SK-N-SH (cell line): Measurements from ENCODE around the gene MUC5B. TPM values are rescaled to one million over a fixed set of nuclear protein-coding genes. Genes with fewer than 3 reads are reported as not detected.

Source experiments
- CTCF ChIA-PET: fragments of 300-600, 350-600 bp; formaldehyde crosslinking; extraction: SDS; loops from one replicate; lab custom pipeline; 2021; lab: Yijun Ruan, JAX
- POLR2A ChIA-PET: fragments of 350-600 bp; sonication (Branson Sonifier 250); formaldehyde crosslinking; extraction: SDS; loops from one replicate; lab custom pipeline; 2020; ENCODE audit warnings: antibody characterized with exemption, inconsistent platforms; lab: Yijun Ruan, JAX
- DNase-seq: peaks from one replicate; pipeline ENCODE4 v3.0.0; 2012
- H2AFZ ChIP-seq: fragments of 200-600 bp; sonication (generic); 2 replicates; pipeline ENCODE4 v1.8.1; 2016; ENCODE audit warnings: antibody characterized with exemption, mild to moderate bottlenecking, low read depth
- H3F3A ChIP-seq: fragments of 200-600 bp; sonication (generic); replicated peaks from 2 replicates; pipeline ENCODE3; 2016; ENCODE audit warnings: antibody characterized with exemption, mild to moderate bottlenecking; ENCODE audit not compliant: insufficient read depth
- H3K27ac ChIP-seq, 2 experiments: fragments of 200-500 bp in 1 of 2; fragments of 200-600 bp in 1 of 2; sonication (Bioruptor generic) in 1 of 2; sonication (generic), shearing (Covaris generic) in 1 of 2; 2 replicates each; pipeline versions ENCODE4 v1.5.1 to v1.6.1; 2014 to 2016; ENCODE audit warnings: low read depth in 2 of 2, inconsistent platforms in 1 of 2, low read length in 1 of 2, mild to moderate bottlenecking in 1 of 2, mixed read lengths in 1 of 2
- H3K27me3 ChIP-seq: fragments of 200-600 bp; sonication (generic), shearing (Covaris generic); 2 replicates; pipeline ENCODE4 v1.6.1; 2016; ENCODE audit warnings: mixed run types; ENCODE audit not compliant: insufficient read depth
- H3K36me3 ChIP-seq, 2 experiments: fragments of 200-500 bp in 1 of 2; fragments of 200-600 bp in 1 of 2; sonication (Bioruptor generic) in 1 of 2; sonication (generic) in 1 of 2; replicated peaks in 1 of 2; 2 replicates each; pipeline versions ENCODE3 to v1.5.1; 2014 to 2016; ENCODE audit warnings: low read length in 1 of 2, mild to moderate bottlenecking in 1 of 2; ENCODE audit not compliant: insufficient read depth in 2 of 2, control insufficient read depth in 1 of 2
- H3K4me1 ChIP-seq, 2 experiments: fragments of 200-500 bp in 1 of 2; fragments of 200-600 bp in 1 of 2; sonication (Bioruptor generic) in 1 of 2; sonication (generic), shearing (Covaris generic) in 1 of 2; 2 replicates each; pipeline versions ENCODE4 v1.5.1 to v1.6.1; 2014 to 2016; ENCODE audit warnings: low read depth in 1 of 2, low read length in 1 of 2, mixed run types in 1 of 2; ENCODE audit not compliant: insufficient read depth in 2 of 2, control insufficient read depth in 1 of 2
- H3K4me2 ChIP-seq: fragments of 200-600 bp; sonication (generic), shearing (Covaris generic); 2 replicates; pipeline ENCODE4 v1.6.1; 2017; ENCODE audit warnings: mixed run types
- H3K4me3 ChIP-seq, 2 experiments: fragments of 200-500 bp in 1 of 2; fragments of 200-600 bp in 1 of 2; sonication (Bioruptor generic) in 1 of 2; sonication (generic), shearing (Covaris generic) in 1 of 2; 2 replicates each; pipeline versions ENCODE4 v1.5.1 to v1.8.1; 2014 to 2016; ENCODE audit warnings: low read depth in 2 of 2, inconsistent platforms in 1 of 2, low read length in 1 of 2, mild to moderate bottlenecking in 1 of 2, mixed read lengths in 1 of 2, moderate library complexity in 1 of 2
- H3K79me2 ChIP-seq: fragments of 200-600 bp; sonication (generic); 2 replicates; pipeline ENCODE4 v1.8.1; 2017; ENCODE audit warnings: mild to moderate bottlenecking; ENCODE audit not compliant: insufficient read depth
- H3K9ac ChIP-seq: fragments of 200-600 bp; sonication (generic); 2 replicates; pipeline ENCODE4 v1.6.1; 2017; ENCODE audit warnings: mixed run types
- H3K9me2 ChIP-seq: fragments of 200-600 bp; sonication (generic); 2 replicates; pipeline ENCODE4 v1.6.1; 2017; ENCODE audit warnings: mixed run types
- H3K9me3 ChIP-seq: fragments of 200-600 bp; sonication (generic); 2 replicates; pipeline ENCODE4 v1.6.1; 2017; ENCODE audit warnings: mixed run types, mild to moderate bottlenecking, moderate library complexity
- H4K20me1 ChIP-seq: fragments of 200-600 bp; sonication (generic); 2 replicates; pipeline ENCODE4 v1.6.1; 2017; ENCODE audit warnings: mild to moderate bottlenecking, mixed run types; ENCODE audit not compliant: insufficient read depth
- CHD2 ChIP-seq: fragments of 150-350 bp; IDR thresholded peaks from 2 replicates; pipeline ENCODE4 v1.6.1; 2018; ENCODE audit warnings: low read length; ENCODE audit not compliant: partially characterized antibody
- CTCF ChIP-seq: fragments of 200-600 bp; sonication (generic); IDR thresholded peaks from 2 replicates; pipeline ENCODE4 v1.6.1; 2017; ENCODE audit warnings: antibody characterized with exemption, mild to moderate bottlenecking, moderate library complexity
- ELF1 ChIP-seq: IDR thresholded peaks from 2 replicates; pipeline ENCODE4 v1.4.0; 2012
- EP300 ChIP-seq, 2 experiments: IDR thresholded peaks; 2 replicates each; pipeline versions ENCODE4 v1.4.0 to v1.6.1; 2012; ENCODE audit warnings: borderline replicate concordance in 1 of 2, low read depth in 1 of 2, low read length in 1 of 2
- FOSL2 ChIP-seq: IDR thresholded peaks from 2 replicates; pipeline ENCODE4 v1.4.0; 2012; ENCODE audit warnings: low read depth, mild to moderate bottlenecking, moderate library complexity, borderline replicate concordance
- FOXM1 ChIP-seq: IDR thresholded peaks from 2 replicates; pipeline ENCODE4 v1.4.0; 2012; ENCODE audit warnings: low read depth, mild to moderate bottlenecking
- GABPA ChIP-seq: IDR thresholded peaks from 2 replicates; pipeline ENCODE4 v1.4.0; 2012; ENCODE audit warnings: low read depth, mild to moderate bottlenecking
- GATA2 ChIP-seq: sonication (generic); formaldehyde crosslinking; IDR thresholded peaks from 2 replicates; pipeline ENCODE4 v1.5.0; 2020; ENCODE audit warnings: mild to moderate bottlenecking, missing genetic modification reagents
- JUND ChIP-seq: IDR thresholded peaks from 2 replicates; pipeline ENCODE4 v1.4.0; 2012
- MEF2A ChIP-seq: IDR thresholded peaks from 2 replicates; pipeline ENCODE4 v1.4.0; 2012; ENCODE audit warnings: low read depth, borderline replicate concordance
- NRF1 ChIP-seq: IDR thresholded peaks from 2 replicates; pipeline ENCODE4 v1.6.1; 2012; ENCODE audit warnings: low read depth, mild to moderate bottlenecking, low read length
- POLR2AphosphoS5 ChIP-seq: IDR thresholded peaks from 2 replicates; pipeline ENCODE4 v1.6.1; 2012; ENCODE audit warnings: low read depth, low read length
- RAD21 ChIP-seq: IDR thresholded peaks from 2 replicates; pipeline ENCODE4 v1.6.1; 2012; ENCODE audit warnings: mild to moderate bottlenecking, low read length
- SMC3 ChIP-seq: IDR thresholded peaks from 2 replicates; pipeline ENCODE4 v1.6.1; 2012; ENCODE audit warnings: low read depth, low read length, improper control_type of control experiment
- TCF12 ChIP-seq: IDR thresholded peaks from 2 replicates; pipeline ENCODE4 v1.4.0; 2012
- USF1 ChIP-seq: IDR thresholded peaks from 2 replicates; pipeline ENCODE4 v1.4.0; 2012; ENCODE audit warnings: low read depth, borderline replicate concordance
- USF2 ChIP-seq: fragments of 150-350 bp; IDR thresholded peaks from 2 replicates; pipeline ENCODE4 v1.6.1; 2017; ENCODE audit warnings: antibody characterized with exemption, low read length, low read depth, borderline replicate concordance
- WGBS: methylation state at CpG from one replicate; pipeline ENCODE4 v1.1.6; 2017; ENCODE audit warnings: low lambda C conversion rate; 5-methylcytosine and 5-hydroxymethylcytosine counted together
- polyA plus RNA-seq, 3 experiments: library from polyadenylated mRNA; depleted of rRNA; stranded (reverse); fragments of >200 nt; gene quantifications; 2 replicates each; pipeline ENCODE4 v1.2.3, GENCODE V29; 2012

MUC5B gene
- polyA plus RNA-seq, 1 of the 3 experiments (the other 2 are of a cell fraction): not detected

- Histone ChIP-seq H3K9ac (no peak overlapping the region), H3K4me1 (no peaks in the 10 kb centered on the region), H3K27me3 (no peaks in the 10 kb centered on the region), H3K4me3 (no peak overlapping the region), H3K27ac (no peak overlapping the region), H4K20me1 (no peaks in the 10 kb centered on the region), H3K9me3 (no peaks in the 10 kb centered on the region)
- POLR2A ChIA-PET: no interaction called here
- TF ChIP-seq USF1 (no peak), POLR2AphosphoS5 (no peak)
- TF ChIP-seq, all 33 proteins: peak for 0
- Histone ChIP-seq H3F3A (no peaks in the 10 kb centered on the region), H3K4me2 (no peak overlapping the region), H3K36me3 (peaks cover 4 to 64% of the 10 kb centered on the region in 2 experiments), H3K79me2 (no peaks in the 10 kb centered on the region), H2AFZ (no peak overlapping the region), H3K9me2 (no peaks in the 10 kb centered on the region)
- 99% methylated on average over 19 of the region's 33 CpGs for WGBS
- CTCF ChIA-PET: no interaction called here
- no peak for DNase-seq
Observed at GRCh38 chr11:1289211-1289935, 66.5 kb downstream of the MUC5B start.

- 94% methylated on average over 43 of the region's 43 CpGs for WGBS
- Histone ChIP-seq H3K4me3 (no peak overlapping the region), H3K27ac (no peak overlapping the region; a peak in 1 of 4 replicates), H3K9me2 (no peaks in the 10 kb centered on the region), H3K9ac (no peak overlapping the region), H3K79me2 (no peaks in the 10 kb centered on the region), H3F3A (no peaks in the 10 kb centered on the region), H3K27me3 (no peaks in the 10 kb centered on the region), H4K20me1 (0 out of 2 replicates have a peak, but pooled peaks cover 2% of the 10 kb centered on the region), H3K4me1 (no peaks in the 10 kb centered on the region), H3K36me3 (peaks cover 4 to 65% of the 10 kb centered on the region in 2 experiments), H2AFZ (no peak overlapping the region), H3K4me2 (no peak overlapping the region), H3K9me3 (no peaks in the 10 kb centered on the region)
- DNase-seq: no peak
- no peak for TF ChIP-seq RAD21
- no peak for TF ChIP-seq SMC3
- no peak for TF ChIP-seq FOXM1
- TF ChIP-seq TCF12: no peak
- TF ChIP-seq EP300 (IDR thresholded peaks at IDR 0.05; ENCODE audit: borderline replicate concordance in 1 of 2, low read depth in 1 of 2, low read length in 1 of 2): no peak
- TF ChIP-seq ELF1: no peak
- TF ChIP-seq CHD2: no peak
- no peak for TF ChIP-seq MEF2A
- no peak for TF ChIP-seq GABPA
- no peak for TF ChIP-seq POLR2AphosphoS5
- TF ChIP-seq NRF1: no peak
- TF ChIP-seq CTCF: no peak
- no peak for TF ChIP-seq JUND
- no peak for TF ChIP-seq GATA2
- no peak for TF ChIP-seq FOSL2
- TF ChIP-seq USF2: no peak
- ChIA-PET POLR2A (no interaction called here), CTCF (interaction anchor here (0.6 kb wide), 1 partner anchor 12 kb away, joined by 4 read pairs; no protein-coding TSS in a partner anchor)
Observed at GRCh38 chr11:1290052-1291040, 67.5 kb downstream of the MUC5B start.
